CD4-positive, alpha-beta T cell treated with Interleukin-21 for 1 hour (primary cell): Measurements from ENCODE around the gene PI3.
A peak's percentile ranks its signal among the peaks of the same experiment; 100 is the strongest.
"Not testable (repeated sequence)": the region's sequence is repeated elsewhere in the genome, so short reads cannot be mapped to it uniquely, and the experiment has no call there.

Experiments
- DNase-seq: peaks from one replicate; pipeline ENCODE4 v3.0.0-alpha.2; 2020

The PI3 gene, protein sequence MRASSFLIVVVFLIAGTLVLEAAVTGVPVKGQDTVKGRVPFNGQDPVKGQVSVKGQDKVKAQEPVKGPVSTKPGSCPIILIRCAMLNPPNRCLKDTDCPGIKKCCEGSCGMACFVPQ

DNA sequence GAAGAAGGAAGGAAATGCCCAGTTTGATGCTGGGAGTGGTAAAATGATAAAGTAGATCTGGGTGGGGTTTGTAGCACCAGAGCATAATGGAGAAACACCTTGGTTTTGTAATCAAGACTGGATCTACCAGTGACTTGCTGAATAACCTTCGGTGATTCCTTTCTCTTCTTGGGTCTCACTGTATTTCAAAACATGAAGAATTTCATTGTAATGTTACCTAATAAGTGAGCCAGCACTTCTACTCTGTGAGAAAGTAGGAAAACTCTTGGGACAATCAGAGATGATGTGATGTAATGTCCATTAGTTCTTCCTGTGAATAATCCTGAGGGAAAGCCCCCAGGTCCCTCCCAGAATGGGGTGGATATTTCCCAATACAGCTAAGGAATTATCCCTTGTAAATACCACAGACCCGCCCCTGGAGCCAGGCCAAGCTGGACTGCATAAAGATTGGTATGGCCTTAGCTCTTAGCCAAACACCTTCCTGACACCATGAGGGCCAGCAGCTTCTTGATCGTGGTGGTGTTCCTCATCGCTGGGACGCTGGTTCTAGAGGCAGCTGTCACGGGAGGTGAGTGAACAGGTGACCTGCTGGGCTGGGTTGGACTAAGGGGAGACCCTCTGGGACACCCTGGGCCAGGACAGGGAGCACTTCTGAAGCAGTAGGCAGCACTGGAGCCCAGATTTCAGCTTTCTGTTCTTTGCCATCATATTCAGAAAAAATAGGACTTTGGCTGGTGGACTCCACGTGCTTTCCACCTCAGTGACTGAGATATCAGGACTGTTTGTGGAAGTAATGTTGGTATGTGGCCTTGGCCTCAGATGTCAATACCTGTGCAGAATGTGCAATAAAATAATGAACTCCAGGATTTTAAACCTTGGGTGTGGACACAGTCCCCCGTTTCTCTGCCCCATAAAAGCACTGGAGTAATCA, at the start of gene PI3:
TSS of gene PI3 (plus strand) at position 469 of the 931 bp plus-strand sequence. CDS start at position 490, 21 bp downstream.
- DNase-seq: no peak

DNA sequence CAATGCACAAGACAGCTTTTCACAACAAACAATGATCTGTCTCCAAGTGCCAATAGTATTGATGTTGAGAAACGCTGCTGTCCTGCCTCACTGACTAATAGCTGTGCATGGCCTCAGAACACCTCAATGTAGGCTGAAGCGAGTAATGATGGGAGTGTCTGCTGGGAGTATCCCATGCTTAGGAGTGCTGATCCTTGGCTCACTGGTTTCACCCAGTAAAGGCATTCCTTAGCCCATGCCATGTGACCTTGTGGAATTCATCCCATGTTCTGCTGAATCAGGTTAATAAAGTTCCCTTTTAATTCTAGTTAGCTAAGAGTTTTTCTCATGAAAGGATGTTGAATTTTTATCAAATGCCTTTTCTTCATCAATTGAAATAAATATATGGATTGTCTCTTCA, 46.6 kb upstream of the PI3 start:
- DNase-seq: no peak

DNA sequence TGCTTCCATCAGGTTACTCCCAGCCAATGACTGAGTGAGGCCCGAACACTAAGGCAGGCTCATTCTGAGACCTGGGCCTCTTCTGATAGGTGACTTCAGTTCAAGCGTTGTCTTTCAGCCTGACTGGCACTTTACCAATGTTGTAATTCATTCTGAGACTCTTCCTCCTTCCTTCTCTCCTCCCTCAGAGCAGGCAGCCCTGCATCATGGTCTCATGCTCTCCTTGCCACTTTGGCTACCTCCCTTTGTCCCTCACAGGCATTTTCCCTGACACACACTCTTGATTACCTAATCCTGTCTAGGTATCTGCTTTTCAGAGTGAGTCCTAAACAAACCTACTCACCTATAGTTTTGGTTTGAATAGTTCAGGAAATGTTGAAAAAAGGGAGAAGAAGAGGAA, 37.8 kb upstream of the PI3 start:
- no peak for DNase-seq

DNA sequence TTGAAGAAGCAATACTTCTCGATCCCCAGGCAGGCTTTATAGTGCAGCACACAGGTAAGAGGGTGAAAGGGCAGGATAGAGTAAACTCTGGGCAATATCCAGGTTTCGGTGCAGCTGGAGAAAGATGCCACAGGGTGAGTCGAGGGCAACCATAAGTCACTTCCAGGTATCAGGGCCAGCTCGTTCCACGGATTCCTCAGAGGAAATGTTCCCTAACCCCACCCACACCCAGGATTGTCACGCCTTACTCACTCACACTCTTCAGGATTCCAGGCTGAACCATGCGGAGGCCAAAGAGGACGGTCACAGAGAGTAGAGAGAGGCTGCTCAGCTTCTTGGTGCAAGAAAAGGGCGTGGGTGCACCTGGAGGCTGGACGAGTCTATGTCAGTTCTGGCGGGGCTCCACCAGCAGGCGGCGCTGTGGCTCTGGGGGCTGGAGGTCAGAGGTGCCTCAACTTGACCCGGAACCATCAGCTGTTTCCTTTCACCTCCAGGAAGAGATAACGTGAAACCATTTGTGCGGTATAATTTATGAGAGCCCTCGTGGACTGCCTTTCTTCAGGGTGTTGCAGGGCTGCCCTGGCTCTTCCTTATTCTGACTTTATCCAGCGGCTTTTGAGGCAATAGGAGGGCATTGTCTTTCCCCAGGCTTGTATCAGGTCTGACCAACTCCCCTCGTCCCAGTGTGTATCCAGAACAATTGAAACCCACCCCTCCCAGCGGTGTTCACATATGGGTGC, 36.0 kb upstream of the PI3 start:
- DNase-seq: peak; percentile 30

DNA sequence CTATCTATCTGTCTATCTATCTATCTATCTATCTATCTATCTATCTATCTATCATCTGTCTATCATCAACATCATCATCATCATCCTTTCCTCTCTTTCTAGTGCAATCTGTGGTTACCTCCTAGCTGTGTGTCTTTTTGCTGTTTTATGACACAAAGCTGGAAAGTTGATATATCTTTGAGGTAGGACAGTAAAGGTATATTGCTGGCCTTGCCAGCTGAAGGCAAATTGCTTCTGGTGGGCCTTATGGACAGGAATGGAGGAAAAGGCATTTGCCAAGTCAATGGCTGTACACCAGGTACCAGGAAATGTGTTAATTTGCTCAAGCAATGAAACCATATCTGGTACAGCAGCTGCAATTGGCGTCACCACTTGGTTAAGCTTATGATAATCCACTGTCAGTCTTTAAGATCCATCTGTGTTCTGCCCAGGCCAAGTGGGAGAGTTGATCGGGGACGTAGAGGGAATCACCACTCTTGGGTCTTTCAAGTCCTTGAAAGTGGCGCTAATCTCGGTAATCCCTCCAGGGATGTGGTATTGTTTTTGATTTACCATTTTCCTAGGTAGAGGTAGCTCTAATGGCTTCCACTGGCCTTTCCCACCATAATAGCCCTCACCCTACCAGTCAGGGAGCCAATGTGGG, 34.8 kb upstream of the PI3 start:
- DNase-seq: not testable (repeated sequence)

DNA sequence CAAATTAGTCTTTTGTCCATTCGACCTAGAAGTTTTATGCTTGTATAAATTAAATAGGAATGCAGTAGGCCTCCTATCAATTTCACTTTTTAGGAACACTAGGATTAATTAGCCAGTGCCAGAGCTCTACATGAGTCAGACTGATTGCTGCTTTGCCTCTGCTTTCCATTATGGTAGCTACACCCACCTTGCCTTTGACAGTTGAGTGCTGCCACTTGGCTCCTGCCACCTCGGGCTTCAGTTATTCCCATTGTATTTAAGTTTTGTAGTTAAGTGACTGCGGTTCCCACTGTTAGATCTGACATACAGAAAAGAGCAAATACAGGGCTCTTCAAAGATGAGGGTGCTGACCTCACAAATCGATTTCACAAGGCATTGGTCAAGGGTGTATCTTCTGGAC, 33.9 kb upstream of the PI3 start:
- no peak for DNase-seq

DNA sequence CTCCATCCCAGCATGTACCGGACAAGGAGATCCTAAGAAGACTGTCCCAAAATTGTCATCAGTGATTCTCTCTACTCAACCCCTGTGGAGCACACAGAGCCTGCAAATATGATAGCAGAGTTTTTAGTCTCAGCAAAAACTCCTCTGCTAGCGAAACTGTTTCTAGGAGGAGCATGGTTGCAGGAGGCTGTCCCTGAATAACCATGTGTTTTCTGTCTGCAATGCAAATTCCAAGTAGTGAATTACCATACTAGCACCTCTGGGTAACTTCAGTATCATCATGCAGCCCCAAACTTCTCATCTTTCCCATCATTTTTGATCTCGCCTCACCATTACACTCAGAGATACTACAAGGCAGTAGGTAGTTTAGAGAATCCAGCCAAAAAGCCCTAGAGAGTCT, 25.6 kb upstream of the PI3 start:
- DNase-seq: no peak

DNA sequence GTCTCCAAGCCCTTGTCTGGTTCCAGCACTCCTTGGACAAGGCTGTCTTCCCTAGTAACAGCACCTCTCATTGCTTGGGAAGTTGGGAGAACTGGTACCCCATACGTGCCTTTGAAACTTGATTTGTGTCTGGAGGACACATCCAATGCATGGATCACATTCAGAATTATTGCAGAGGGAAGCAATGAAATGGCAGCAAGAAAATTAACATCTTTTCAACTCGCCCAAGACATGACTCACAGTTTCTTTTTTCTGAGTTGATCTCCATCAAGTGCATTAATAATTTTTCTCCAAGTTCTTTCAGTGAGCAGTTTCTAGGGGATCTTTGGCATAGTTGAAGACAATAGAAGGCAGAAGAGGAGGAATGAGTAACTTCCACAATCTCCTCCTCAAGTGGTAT, 22.3 kb upstream of the PI3 start:
- no peak for DNase-seq

DNA sequence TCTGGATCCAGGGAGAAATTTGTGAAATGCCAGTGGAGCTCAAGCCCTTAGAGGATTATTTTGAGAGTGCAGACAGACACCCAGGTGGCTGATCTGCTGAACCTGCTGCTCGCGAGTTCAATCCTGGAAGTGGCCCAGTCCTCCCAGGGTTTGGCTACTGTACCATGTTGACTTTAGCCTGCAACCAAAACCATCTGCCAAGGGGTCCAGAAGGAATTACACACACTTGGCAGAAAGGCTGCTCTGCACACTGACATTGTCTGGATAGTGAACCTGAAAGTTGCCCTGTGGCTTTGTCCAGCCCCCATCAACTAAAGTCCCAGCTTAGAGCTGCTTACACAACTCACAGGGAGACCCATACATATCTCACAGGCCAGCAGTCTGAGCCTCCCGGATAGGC, 21.6 kb upstream of the PI3 start:
- DNase-seq: no peak

DNA sequence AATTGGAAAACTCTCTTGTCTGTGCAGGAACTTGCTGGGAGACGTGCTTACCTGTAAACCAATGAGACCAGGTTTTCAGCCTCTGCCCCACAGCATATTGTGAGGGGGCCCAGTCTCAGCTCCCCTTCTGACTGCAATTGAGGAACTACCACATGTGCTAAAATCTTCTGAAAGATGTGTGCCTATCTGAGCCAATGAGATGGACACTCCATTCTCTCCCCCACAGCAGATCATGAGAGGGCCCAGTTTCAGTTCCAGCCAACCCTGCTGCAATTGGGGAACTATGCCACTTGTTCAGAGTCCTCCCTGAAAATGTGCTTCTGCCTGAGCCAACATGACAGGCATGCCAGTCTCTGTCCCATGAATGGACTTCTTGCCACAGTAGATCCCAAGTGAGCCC, 20.9 kb upstream of the PI3 start:
- DNase-seq: peak; percentile 4

DNA sequence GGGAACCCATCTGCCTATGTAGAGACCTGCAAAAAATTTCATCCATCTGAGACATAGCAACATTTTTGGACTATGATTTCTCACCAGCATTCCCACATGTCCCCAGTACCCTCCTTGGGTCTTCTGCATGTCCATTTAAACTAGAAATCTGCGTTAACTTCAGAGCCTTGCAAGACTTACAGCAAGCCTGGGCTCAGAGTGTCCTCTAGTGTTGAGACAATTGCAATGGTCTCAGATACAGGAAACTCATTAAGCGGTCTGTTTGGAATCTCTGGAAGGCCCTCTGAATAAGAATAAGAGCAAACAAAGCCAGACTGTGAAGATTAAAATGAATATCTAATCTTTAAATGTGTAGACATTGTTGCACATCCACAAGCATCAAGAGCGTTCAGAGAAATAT, 20.5 kb upstream of the PI3 start:
- DNase-seq: no peak

DNA sequence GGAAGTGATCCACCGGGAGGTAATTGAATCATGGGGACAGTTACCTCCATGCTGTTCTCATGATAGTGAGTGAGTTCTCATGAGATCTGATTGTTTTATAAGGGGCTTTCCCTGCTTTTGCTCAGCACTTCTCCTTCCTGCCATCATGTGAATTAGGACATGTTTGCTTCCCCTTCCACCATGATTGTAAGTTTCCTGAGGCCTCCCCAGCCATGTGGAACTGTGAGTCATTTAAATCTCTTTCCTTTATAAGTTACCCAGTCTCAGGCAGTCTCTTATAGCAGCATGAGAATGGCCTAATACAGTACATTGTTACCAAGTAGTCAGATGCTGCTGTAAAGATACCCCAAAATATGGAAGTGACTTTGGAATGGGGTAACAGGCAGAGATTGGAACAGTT, 19.9 kb upstream of the PI3 start:
- DNase-seq: peak; percentile 1

DNA sequence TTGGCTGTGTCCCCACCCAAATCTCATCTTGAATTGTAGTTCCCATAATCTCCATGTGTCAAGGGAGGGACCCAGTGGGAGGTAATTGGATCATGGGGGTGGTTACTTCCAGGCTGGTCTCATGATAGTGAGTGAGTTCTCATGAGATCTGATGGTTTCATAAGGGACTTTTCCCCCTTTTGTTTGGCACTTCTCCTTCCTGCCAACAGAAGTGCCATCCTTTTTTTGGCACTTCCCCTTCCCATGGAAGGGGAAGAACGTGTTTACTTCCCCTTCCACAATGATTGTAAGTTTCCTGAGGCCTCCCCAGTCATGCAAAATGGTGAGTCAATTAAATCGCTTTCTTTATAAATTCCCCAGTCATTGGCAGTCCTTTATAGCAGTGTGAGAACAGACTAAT, 18.0 kb upstream of the PI3 start:
- no peak for DNase-seq

DNA sequence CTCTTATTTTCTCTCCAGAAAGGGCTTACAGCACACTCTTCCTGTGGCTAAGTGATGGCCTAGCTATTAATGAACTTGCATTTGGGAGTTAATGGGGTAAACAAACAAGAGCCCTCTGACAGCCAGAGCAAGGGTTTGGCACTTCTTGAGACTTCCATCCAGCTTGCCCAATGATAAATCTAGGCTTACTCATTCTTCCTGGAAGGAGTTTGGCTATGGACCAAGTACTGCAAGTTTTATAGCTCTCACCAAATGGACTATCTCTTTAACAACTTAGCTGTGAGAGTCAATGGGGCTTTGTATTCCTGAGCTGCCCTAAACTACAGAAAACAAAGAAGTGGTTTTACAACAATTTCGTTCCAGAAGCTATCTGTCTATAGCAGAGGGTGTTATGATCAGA, 16.7 kb upstream of the PI3 start:
- DNase-seq: no peak

DNA sequence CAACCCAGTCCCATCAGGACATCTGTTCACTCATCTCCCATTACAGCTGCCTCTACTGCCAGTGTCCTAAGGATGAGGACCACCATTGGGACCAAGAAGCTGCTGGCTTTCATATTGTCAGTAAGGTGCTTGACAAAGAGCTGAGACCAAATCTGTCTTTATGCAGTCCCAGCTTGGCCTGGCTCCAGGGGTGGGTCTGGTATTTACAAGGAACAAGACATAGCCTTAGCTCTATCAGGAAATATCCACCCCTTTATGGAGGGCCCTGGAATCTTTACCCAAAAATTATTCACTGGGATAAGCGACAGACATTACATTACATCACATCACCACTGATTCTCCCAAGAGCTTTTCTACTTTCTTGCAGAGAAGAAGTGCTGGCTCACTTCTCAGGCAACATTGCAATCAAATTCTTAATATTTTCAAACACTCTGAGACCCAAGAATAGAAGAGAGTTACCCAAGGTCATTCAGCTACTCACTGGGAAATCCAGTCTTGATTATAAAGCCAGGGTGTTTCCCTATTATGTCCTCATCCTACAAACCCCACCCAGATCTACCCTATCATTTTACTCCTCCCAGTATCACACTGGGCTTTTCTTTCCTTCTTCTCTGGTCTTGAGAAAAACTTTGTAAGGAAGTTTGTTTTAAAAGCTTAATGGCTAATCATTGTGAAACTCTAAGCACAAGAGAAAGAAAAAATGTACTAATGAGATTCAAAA, 11.5 kb upstream of the PI3 start:
- DNase-seq: no peak

DNA sequence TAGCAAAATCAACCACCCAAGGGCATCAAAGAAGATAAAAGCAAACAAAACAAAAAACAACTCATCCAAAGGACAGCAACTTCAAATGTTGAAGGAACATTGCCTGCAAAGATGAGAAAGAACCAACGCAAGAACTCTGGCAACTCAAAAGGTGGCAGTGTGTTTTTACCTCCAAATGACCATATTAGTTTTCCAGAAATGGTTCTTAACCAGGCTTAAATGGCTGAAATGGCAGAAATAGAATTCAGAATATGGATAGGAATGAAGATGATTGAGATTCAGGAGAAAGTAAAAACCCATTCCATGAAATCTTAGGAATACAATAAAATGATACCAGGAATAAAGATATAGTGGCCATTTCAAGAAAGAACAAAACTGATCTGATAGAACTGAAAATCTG, 9.8 kb upstream of the PI3 start:
- no peak for DNase-seq

DNA sequence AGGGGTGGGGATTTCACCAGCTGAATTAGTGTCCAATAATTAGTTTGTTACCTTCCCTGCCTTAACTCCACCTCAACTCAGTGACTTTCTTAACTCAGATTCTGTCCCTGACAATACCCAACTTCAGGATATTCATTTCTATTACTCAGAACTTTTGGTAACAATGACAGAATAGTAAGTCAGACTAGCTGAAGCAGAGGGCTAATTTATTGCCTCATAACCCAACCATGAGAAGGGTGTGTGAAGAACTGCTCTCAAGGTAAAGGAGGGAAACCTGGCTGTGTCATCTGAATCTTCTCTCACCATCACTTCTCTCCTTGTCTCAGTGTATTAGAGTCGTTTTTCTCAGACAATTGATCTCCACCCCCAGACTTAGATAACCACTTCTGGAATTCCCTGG, 1.2 kb upstream of the PI3 start:
- no peak for DNase-seq

DNA sequence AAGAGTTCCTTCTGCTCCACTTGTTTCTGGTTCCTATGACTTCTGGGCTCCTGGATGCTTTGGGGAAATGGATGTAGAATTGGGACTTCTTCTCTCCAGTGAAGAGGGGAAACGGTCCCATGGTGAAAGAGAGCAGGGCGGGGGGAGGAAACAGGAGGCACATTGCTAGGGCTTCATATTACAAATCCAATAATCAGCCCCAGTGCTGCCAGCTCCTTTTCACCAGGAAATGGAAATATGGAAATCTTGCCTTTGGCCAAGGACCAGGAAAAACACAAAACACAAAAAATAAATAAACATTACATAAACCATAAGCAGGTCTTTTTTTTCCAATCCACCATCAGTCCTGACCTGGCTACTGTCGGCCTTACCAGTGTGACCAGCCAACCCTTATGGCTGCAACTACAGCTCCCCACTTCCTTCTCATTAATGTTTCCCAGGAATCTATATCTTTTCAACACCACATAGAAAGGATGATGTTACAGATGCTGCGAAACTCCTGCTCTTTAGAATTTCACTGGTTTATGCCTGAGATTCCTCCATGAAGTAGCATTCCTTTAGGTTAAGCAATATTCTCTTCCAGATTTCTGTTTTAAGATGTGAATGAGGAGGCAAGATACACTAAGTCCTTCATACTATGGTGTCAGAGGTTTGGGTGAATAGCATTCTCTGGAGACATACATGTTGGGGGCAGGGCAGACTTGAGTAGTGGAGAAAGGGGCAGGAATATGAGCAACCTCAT, 2.0 kb downstream of the PI3 start:
- DNase-seq: no peak

DNA sequence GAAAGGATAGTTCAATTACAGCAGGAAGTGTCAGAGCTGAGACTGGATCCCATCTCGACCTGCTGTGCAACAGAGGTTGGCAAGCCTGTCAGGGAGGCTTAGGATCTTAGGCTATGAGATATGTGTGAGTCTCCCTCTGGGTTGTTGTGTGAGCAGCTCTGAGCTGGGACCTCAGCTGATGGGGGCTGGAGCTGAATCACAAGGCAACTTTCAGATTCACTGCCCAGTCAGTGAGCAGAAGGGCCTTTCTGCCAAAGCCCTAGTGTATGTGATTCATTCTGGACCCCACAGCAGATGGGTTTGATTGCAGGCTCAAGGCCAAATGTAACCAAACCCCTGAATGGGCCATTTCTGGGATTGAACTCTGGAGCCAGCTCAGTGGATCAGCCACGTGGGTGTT, 4.5 kb downstream of the PI3 start:
- no peak for DNase-seq

DNA sequence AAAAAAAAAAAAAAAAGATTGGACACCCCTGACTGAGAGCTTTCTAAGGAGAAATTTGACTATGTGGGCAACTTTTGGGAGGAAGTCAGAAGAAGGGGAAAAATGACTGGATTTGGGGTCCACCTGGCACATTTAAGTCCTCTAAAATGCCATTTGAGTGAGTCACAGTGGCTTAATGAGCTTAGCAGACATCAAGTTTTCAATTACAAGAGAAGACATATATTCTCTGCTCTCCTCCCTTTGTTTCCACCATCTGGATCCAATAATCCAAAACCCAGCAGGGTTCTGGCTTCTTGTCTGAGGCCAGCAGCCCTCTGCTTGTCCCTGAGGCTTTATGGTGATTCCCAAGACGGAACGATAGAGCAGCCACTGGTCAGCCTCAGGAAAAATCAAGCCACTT, 6.9 kb downstream of the PI3 start:
- DNase-seq: no peak

DNA sequence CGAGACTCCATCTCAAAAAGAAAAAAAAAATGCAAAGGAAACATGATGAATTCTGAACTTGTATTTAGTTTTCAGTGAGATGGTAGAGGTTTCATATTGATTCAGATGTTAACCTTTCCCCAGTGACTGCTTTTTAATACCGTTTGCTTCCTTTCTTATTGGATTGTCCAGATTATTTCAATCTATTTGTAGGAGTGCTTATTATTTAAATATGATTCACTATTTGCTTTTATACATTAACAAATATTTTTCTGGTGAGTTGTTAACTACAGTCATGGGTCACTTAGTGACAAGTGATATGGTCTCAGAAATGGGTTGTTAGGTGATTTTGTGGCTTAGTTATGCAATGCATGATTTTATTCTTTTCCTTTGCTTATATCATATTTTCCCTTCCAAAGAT, 8.4 kb downstream of the PI3 start:
- no peak for DNase-seq

DNA sequence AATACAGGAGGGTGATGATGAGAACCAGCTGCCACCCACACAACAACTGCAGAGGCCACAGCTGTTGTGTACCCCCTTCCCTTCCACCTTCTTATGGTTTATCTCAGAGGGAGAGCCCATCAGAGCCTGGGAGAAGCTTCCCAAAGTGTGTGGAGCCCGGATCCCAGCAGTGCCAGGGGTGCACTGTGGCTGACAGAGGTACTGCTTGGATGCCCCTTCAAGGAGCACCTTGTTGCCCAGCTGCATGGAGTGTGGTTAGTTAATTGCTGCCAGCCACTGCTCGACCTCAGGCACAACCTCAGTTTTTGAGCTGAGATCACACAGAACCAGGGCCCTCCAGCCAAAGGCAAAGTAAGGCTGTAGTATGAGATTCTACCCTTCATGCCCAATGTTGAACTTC, 13.0 kb downstream of the PI3 start:
- DNase-seq: no peak
